ENCODE data around the gene SLC6A17.

The SLC6A17 gene

DNA sequence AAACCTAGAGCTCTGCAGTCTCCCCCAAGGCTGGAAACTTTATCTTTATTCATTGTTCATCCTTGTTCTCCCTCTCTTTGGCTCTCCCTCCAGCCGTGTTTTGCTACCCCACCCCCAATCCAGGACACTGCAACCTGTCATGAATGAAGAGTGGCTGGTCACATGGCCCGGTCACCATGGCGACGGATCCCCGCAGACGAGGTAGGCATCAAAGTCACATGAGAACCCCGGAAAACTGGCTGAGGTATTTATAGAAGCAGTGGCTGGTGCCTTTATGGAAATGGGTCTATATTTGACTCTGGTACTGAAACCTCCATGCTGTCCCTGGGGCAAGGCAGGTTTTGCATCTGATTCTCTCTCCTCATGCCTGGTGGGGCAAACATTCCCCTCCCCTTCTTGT is 13.4 kb upstream of the SLC6A17 start:
- no peak for DNase-seq

DNA sequence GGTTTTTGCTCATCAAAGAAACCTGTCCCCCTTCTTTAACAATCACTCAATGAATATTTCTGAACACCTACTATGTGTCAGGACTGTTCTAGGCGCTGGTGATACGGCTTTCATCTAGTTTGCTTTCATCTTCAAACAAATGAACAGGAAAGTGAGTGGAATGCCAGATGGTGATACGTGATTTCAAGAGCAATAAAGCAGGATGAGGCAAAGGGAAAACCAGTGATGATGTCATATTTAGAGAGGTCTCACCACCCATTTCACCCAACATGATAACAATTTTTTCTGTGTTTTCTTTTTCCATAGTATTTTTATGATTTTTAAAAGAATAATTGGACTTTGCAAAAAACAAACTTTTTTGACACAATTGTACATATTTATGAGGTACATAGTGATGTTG is 11.3 kb upstream of the SLC6A17 start:
- DNase-seq: no peak

DNA sequence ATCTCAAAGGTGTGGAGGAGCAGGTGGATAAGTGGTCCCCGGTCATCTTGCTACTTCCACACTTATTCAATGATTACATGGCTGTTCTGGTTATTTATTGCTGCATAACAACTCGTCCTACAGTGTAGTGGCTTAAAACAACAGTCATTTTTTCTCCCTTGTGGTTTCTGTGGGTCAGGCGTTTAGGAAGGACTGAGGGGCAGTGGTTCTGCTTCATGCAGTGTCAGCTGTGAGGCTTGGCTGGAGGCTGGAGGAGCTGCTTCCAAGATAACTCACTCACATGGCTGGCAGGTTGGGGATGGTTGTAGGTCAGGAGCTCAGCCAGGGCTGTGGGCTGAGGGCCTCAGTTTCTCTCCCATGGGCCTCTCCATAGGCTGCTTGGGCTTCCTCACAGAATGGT is 5.9 kb upstream of the SLC6A17 start:
- no peak for DNase-seq

DNA sequence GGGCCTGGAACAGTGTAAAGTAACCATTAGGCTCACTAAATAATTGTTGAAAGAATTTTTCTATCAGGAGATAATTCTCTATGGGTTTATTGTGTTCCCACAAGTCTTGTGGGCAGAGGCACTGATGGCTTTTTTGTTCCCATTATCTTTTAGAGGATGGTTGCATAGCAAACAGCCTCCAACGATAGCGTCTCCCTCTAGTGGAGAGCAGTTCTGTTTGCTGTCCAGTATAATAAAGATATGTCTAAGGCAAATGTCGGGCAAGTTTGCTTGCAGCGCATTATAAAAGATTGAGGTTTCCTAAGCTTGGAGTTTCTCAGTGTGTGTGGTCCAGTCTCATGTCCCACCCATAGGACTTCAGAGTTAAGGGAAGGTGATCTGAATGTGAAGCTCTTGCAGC is 1.3 kb upstream of the SLC6A17 start:
- DNase-seq: no peak

DNA sequence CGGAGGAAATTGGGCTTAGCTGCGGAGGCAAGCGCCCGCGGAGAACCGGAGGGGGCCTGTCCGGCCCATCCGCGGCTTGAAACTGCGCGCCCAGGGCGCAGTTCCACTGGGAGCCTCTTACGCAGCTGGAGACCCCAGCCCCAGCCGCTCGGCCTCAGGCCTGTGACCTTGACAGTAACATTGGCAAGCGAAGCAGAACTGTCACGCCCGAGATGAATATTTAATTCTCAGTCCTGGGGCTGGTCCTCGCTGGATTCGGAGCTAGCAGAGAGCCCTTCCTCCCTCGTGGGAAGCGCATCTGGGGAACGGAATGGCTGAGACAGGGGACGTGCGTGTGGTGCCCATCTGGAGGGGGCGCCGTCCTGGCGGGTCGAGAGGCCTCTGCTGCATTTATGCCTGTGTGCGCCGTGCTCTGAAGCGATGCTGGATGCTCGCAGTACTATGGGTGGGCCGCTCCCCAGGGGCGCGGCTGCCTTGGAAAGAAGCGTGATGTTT is 928 bp downstream of the SLC6A17 start:
- DNase-seq: no peak

DNA sequence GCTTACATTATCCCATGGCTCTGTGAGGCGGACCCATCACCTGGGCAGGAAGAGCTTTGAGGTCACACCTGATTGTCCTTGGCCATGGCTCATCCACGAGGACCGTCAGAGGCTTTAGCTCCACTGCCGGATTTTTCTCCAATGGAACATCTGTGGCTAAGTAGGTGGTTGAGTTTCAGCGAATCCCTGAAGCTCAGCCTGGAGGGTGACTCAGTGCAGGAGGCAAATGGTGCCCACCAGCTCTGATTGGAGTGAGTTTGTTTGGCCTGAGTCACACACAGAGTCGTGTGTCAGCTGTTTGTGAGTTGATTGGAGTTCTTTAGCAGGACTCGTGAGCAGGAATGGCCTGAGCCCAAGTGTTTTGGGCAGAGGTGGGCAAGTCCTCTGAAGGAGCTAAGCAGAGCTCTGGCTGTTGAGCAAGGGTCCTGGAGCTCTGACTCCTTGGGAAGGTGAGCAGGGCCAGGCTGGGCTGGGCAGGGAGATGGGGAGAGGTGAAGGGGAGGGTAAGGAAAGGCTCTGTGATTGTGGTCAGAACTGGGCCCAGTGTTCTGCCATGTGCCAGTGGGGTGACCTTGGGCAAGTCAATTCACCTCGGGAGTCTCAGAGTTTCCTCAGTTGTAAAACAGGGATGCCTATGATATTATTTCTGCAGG is 2.0 kb downstream of the SLC6A17 start:
- no peak for DNase-seq

DNA sequence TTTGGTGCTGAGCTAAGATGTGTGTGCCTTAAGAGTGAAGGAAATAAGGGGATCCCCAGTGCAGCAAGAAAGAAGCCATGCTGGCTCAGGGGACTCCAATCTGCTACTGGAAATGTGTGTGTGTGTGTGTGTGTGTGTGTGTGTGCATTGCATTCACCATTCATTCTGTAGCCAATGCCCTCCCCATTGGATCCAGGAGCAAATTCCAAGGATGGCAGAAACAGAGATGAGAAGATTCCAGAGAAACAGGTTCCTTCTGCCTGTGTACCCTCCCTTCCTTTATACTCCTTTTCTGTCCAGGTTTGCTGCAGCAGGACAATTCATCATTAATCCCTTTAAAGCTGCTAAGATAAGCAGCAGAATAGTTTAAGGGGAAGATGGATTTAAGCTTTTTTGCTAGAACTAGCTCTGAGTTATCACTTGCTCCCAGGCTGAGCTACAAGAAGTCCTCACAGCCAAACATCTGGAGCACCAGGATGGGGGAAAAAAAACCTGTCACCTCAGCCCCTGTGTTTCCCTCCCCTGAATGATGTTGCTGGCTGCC is 3.2 kb downstream of the SLC6A17 start:
- no peak for DNase-seq

DNA sequence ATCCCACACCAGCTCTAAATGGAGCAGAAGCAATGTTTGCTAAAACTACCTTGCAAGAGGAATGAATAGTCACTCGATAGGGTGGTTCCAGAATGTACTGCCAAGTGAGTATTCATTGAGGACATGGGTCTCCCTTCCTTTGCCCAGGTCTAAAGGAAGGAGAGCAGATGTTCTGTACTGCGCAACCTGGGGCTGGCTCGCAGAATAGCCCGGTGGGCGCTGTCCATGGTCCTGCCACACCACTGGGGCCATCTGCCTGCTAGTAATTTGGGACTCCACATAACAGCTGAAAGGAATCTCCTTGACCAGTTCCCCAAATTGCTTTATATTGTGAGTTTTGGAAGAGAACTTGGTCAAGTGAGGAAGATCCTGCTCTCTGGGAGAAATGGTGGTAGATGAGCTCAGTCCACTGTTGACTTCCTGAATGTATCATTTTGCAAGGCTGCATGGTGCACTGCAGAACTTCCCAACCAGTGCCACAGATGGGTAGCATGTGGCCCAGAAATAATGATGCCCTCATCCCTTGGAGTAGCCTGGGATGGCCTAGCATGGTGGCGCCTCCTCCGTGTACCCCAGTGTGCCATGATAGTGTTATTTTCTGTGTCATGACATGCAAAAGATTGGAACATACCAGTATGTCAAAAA is 5.7 kb downstream of the SLC6A17 start:
- peak; percentile 15 for DNase-seq

DNA sequence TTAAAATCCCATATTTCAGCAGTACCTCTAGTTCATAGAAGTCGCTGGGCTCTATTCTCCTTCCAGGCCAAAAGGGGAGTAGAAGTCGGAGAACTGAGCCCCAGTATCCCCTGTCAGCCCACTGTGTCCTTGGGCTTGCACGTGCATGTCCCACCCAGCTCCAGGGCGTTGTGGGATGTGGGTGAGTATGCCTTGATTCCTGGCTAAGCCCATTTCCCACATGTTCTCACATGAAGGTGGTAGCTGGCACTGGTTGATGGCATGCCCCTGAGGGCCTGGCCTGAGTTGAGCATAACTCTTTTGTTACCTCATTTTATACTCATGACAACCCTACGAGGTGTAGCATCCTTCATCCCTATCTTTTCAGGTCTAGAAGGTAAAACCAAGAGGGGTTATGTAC is 8.0 kb downstream of the SLC6A17 start:
- DNase-seq: no peak

DNA sequence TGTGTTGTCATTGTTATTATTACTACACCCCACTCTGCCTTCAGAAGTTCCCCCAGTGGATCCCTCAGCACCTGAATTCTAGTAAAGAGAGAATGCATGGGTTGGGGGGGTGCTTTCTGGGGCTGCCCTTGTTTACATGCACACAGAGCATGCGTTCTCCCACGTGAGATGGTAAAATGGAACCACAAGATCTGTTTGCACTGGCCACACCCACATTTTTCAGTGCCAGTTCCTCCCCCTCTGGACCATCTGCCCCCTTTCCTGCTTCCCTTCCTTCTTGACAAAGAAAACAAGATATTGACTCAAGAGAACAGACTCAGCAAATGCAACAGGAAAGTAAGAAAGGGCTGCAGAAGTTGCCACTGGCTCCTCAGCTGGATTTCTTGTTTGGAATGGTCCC is 8.9 kb downstream of the SLC6A17 start:
- DNase-seq: no peak

DNA sequence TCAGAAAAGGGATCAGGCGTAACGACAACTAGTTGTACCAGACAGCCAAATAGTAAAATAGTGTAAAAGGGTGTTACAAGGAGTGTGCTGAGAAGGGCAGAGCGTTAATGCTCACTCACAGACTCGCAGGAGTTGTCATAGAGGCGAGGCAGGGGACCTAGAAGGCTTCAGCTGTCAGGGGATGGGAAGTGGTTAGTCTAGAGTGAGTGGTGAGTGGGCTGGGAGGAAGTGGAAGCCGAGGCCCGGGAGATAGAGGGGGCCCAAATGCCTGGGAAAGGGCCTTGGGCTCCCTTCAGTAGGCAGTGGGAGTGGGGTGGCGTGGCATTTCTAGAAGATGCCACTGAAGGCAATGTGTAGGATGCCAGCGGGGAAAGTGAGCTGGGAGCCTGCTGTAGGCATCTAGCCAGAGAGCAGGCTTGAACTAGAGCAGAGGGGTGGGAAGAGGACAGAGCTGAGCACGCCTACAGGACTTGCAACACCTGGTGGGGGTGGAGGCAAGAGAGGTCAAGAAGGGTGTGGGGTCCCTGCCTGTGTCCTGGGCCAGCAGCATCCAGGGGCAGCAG is 10.3 kb downstream of the SLC6A17 start:
- DNase-seq: no peak

DNA sequence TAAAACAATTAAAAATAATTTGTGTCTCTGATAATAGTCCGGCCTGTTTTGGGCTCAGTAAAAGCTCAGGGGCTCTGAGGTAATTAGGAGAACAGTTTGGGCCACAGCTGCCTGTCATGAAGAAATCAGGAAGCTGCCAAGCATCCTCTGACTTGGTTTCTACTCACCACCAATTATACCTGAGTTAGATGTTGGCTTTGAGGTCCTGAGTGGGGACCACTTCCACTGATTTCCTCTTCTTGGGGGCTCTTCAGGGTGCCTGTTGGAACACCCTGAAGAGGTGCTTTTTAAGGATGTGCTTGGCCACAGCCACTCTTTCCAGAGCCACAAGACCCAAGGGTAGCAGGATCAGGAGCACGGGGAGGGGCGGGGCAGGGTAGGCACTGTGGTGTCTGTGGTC is 10.9 kb downstream of the SLC6A17 start:
- DNase-seq: no peak

DNA sequence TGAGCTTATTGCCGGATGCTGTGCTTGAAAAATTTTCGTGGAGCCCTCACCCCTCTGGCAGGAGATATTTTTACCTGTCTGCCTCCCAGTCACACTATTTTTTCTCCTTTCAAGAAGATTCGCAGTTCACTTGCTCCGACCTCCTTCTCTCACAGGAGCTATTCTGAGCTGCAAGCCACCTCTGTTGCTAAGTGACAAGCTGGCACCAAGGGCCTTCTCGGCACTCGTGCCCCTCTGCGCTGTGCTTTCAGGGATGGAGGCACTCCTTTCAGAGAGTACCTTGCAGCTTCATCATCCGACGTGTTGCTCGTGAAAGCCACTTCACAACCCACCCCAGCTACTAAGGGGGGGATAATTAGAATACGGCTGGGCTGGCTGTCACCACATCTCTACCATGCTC is 11.6 kb downstream of the SLC6A17 start:
- no peak for DNase-seq

DNA sequence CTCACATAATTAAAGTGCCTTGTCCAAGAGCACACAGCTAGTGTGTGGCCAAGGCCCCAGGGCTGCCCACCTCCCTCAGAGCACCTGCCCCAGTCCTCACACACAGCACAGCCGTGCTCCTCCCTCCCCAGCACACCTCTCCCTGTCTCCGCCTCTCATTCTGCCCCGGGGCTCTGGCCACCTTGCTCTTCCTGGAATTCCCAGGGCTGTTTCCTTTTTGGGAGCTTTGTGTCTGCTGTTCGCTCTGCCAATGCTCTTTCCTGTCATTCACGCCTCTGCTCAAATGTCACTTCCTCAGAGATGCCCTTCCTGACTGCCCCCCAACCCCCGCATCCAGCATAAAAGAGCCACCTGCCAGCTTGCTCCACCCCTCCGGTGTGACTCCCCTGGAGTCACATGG is 13.3 kb downstream of the SLC6A17 start:
- DNase-seq: no peak

DNA sequence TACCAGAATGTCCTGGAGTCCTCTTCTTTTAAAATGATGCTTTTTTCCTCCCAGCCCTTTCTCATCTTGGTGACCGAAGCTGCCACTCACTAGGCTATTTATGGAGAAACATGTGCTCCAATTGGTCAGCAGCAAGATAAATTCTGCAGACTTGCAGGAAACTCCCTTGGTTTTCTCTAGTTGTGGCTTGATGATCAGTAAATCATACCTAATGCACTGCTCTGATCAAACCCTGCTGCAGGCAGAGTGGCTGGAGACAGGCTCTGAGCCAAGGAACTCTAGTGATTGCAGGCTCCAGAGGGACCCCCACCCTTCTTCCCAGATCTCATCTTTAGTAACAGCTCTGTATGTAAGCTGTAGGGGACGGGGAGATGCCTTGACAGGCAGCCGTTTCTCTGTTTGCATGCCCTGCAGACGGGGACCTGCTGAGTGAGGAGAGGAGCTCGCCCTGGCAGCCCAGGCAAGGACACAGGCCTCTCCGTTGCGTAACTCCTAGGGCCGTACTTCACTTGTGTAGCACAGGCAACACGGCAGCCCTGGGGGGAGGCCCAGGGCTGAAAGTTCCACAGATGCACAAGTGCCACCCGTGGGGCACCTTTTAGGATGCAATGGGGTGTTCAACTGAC is 14.5 kb downstream of the SLC6A17 start:
- no peak for DNase-seq

DNA sequence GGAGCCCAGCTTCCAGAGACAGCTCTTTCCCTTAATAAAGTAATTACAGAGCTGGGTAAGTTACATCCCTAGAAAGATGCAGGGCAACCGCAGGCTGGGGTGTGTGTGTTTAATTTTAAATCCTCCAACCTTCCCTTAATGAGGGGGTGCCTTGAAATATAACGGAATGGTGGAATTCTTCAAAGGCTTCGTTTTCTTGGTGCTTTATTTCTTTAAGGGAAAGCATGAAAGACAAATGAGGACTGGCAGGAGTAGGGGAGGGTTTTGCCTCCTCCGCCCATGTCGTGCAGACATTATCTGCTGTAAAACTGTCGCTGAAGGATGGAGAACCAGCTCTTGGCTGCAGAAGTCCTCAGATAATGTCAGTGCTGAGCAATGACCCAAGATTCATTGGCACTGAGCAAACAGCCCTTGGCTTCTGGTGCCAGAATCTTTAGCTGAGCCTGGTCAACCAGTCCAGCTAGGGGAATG is 15.5 kb downstream of the SLC6A17 start:
- DNase-seq: no peak

DNA sequence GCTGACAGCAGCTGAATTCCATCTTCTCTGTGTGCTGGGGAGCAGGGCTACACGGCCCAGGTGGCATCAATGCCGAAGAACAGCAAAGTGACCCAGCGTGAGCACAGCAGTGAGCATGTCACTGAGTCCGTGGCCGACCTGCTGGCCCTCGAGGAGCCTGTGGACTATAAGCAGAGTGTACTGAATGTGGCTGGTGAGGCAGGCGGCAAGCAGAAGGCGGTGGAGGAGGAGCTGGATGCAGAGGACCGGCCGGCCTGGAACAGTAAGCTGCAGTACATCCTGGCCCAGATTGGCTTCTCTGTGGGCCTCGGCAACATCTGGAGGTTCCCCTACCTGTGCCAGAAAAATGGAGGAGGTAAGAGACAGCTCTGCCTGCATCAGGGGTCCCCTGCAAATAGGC is 16.6 kb downstream of the SLC6A17 start:
- no peak for DNase-seq

DNA sequence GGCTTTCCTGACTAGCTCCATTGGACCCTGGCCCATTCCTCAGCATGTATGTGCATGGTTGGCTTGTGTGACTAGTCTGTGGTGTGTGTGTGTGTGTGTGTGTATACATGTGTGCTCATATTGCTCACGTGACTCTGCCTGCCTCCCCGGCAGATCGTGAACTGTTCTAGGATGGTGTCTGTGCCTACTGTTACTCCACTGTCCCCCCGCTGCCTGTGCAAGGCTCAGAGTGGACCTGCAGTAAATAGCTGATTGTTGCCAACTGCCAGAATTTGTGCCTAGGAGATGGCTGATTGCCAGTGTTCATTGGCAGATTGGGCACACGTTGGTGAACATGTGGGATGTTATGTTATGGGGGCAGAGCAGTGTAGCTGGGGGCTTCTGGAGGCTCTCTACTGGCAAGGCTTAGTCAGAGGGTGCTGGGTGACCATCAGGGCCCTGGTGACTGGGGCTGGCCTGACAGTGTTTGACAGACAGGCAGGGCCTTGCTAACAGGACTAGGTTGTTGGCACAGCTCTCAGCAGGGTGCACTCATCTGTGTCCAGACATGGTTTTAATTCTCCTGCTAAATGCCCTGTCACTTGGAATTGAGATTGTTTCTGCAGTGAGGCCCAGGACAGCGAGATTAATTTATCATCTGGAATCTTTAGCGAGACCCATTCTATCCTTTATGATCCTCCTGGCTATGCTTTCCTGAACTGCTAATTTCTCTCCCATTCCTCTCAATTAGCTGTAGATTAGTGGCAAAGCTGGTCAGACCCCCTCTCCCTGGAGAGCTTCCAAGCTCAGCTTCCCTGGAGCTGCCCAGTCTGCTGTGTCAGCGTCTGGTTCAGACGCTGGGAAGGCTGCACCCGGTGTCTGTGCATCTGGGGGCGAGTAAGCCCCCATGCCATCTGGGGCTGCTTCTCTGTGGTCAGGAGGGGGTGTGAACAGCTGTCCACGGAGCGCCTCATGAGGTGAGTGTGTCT is 20.8 kb downstream of the SLC6A17 start:
- no peak for DNase-seq

DNA sequence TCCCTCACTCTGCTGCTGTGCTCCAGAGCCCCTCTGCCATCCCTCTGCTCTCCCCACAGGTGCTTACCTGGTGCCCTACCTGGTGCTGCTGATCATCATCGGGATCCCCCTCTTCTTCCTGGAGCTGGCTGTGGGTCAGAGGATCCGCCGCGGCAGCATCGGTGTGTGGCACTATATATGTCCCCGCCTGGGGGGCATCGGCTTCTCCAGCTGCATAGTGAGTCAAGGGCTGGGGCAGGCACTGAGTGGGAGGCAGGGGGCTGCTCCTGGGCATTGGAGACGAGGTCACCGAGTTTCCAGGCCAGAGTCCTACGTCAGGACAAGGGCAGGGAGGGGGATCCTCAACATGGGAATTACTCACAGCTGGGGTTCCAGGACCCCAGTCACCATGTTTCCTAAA is 21.7 kb downstream of the SLC6A17 start:
- no peak for DNase-seq

DNA sequence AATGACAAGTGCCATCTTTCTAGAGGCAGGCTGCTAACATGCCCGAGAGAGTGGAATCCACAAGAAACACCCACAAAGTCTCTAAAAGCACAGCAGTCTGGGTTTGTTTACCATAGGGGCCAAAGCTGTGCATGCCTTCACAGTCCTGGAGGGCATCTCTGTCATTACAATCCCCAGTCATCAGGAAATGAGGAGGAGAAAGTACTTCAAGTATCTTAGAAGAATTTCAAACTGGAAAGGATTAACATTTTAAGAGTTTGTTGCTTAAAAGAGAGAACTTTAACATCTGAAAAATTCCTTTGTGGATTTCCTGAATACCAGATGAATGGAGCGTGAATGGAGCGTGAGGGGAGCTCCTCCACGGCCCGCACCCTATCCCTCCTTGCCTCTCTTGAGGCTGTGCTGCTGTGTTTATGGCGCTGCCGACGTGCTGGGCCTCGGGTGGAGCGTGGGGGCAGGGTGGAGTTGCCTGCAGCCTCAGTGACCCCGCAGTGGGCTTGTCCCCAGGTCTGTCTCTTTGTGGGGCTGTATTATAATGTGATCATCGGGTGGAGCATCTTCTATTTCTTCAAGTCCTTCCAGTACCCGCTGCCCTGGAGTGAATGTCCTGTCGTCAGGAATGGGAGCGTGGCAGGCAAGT is 23.3 kb downstream of the SLC6A17 start:
- DNase-seq: no peak

DNA sequence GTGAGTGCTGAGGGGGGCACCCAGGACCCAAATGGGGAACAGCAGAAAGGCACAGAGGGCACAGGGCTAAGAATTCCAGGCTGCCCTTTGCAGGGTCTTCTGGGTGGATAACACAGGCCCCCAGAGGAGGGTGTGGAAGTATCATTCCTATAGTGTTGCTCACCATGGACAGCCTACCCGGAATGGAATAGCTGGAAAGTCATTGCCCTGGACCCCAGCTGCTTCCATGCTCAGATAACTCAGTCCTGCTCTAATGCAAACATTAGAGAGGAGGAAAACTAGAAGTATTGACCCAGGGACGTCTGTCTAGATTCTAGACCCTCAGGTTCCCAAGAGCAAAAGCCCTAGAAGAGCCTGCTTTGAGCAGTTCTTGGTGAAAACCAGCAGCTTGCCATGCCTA is 24.7 kb downstream of the SLC6A17 start:
- no peak for DNase-seq
